ENCODE data around the gene DLG1. TPM values are rescaled to one million over a fixed set of nuclear protein-coding genes. Genes with fewer than 3 reads are reported as not detected.
A peak's percentile ranks its signal among the peaks of the same experiment; 100 is the strongest.

Gene DLG1
- total and polyA plus RNA-seq, 2 of the 4 experiments (the other 2 are of a cell fraction) = 21.2 to 57.7 TPM

- no peak for TF ChIP-seq CHD1 (IDR thresholded peaks at IDR 0.05; ENCODE audit: low read depth, low read length)
Observed at GRCh38 chr3:197302033-197302432, 3.6 kb upstream of the DLG1 start (continued).

DNA sequence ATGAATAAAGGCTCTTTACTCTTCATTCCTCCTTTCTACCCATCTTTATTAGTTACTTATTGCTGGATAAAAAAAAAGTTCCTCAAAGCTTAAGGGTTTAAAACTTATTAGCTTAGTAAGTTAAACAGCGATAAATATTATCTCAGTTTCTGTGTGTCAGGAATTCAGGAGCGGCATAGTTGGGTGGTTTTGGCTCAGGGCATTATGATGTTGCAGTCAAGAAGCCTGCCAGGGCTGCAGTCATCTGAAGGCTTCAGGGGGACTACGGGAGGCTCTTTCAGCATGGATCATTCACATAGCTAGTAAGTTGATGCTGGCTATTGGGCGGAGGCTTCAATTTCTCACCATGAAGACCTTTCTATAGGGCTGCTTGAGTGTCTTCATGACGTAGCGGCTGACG is 1.9 kb upstream of the DLG1 start:
- Histone ChIP-seq H2BK120ac (ENCODE audit: low read depth, low read length) (no peak overlapping the region), H4K5ac (ENCODE audit: low read depth, low read length) (no peak overlapping the region), H3K9me1 (ENCODE audit: insufficient read depth, low read length) (peaks cover 5% of the 10 kb centered on the region; the same call in 1 of the 2 replicates), H2BK15ac (ENCODE audit: low read depth, low read length) (no peak overlapping the region), H3K27me3 (ENCODE audit: control insufficient read depth, insufficient read depth, low read length) (no peaks in the 10 kb centered on the region), H2BK20ac (ENCODE audit: low read depth, low read length) (no peak overlapping the region), H3K4me2 (ENCODE audit: low read depth, low read length) (no peak overlapping the region), H3K9ac (ENCODE audit: low read depth, low read length) (no peak overlapping the region), H3K9me3 (ENCODE audit: control insufficient read depth, insufficient read depth, low read length) (no peaks in the 10 kb centered on the region), H4K20me1 (ENCODE audit: insufficient read depth, low read length) (0 out of 2 replicates have a peak, but pooled peaks cover 6% of the 10 kb centered on the region), H2AFZ (replicated peaks; ENCODE audit: low read length, poor library complexity) (no peak overlapping the region), H3K56ac (ENCODE audit: extremely low read depth, insufficient read depth, low read length) (no peak overlapping the region), H2AK5ac (ENCODE audit: low read depth, low read length) (peak overlapping the region; percentile 60; the same call in 1 of the 2 replicates), H3K27ac (ENCODE audit: insufficient read depth, low read length) (no peak overlapping the region), H3K23ac (ENCODE audit: low read depth, low read length) (no peak overlapping the region), H3K4ac (ENCODE audit: low read depth, low read length) (no peak overlapping the region), H2AK9ac (replicated peaks; ENCODE audit: low read depth, low read length, poor library complexity) (no peak overlapping the region), H3K36me3 (ENCODE audit: control insufficient read depth, insufficient read depth, low read length) (peaks cover 2% of the 10 kb centered on the region), H3K4me3 (ENCODE audit: insufficient read depth, low read depth, low read length) (no peak overlapping the region), H3K79me1 (ENCODE audit: low read depth in 1 of 2, low read length in 2 of 2) (peaks cover 10 to 18% of the 10 kb centered on the region in 2 experiments), H2BK5ac (ENCODE audit: low read depth, low read length, poor library complexity, severe bottlenecking) (no peak overlapping the region), H4K8ac (ENCODE audit: low read depth in 2 of 2, low read length in 2 of 2) (no peak overlapping the region), H3K18ac (ENCODE audit: low read depth, low read length) (no peak overlapping the region), H3K4me1 (ENCODE audit: control insufficient read depth, insufficient read depth, low read length) (peaks cover 8% of the 10 kb centered on the region), H3K14ac (replicated peaks; ENCODE audit: low read depth, low read length) (no peak overlapping the region), H4K91ac (ENCODE audit: insufficient read depth, low read depth, low read length) (no peak overlapping the region)
- TF ChIP-seq USF2 (IDR thresholded peaks at IDR 0.05; ENCODE audit: low read depth, low read length) = no peak
- TF ChIP-seq RCOR1 (IDR thresholded peaks at IDR 0.05; ENCODE audit: insufficient replicate concordance, low read length) = no peak
- DNase-seq (no peak), ATAC-seq (ENCODE audit: low read depth) (no peak)
- ChIA-PET CTCF (no interaction called here), POLR2A (ENCODE audit: unreplicated experiment) (no interaction called here)
- WGBS, 2 experiments (ENCODE audit: extremely low coverage in 2 of 2, insufficient read length in 1 of 2) = 100% methylated on average over 1 of the region's 7 CpGs; no CpG with 5 or more reads in 1 of the 2 experiments
- dilution Hi-C loops (cut with HindIII; ENCODE audit: low sequenced_read_pairs, unreplicated experiment) (no loop called here), in situ Hi-C loops (cut with MboI; ENCODE audit: low sequenced_read_pairs) (no loop called here), intact Hi-C loops (cut with micrococcal nuclease) (no loop called here)
- no TSS peak for BruUV-seq (replicated peaks)

Measured in IMR-90 (cell line).